K562 (cell line): Measurements from ENCODE around the gene UTS2R.

Source experiments
- MAFK ChIP-seq: IDR thresholded peaks from 2 replicates; pipeline ENCODE4 v1.6.1; 2011; ENCODE audit warnings: low read length, improper control_type of control experiment
- POLR2A ChIP-seq: fragments of 450-650 bp; conservative IDR thresholded peaks from 2 replicates; pipeline ENCODE4 v1.6.1; 2016

DNA sequence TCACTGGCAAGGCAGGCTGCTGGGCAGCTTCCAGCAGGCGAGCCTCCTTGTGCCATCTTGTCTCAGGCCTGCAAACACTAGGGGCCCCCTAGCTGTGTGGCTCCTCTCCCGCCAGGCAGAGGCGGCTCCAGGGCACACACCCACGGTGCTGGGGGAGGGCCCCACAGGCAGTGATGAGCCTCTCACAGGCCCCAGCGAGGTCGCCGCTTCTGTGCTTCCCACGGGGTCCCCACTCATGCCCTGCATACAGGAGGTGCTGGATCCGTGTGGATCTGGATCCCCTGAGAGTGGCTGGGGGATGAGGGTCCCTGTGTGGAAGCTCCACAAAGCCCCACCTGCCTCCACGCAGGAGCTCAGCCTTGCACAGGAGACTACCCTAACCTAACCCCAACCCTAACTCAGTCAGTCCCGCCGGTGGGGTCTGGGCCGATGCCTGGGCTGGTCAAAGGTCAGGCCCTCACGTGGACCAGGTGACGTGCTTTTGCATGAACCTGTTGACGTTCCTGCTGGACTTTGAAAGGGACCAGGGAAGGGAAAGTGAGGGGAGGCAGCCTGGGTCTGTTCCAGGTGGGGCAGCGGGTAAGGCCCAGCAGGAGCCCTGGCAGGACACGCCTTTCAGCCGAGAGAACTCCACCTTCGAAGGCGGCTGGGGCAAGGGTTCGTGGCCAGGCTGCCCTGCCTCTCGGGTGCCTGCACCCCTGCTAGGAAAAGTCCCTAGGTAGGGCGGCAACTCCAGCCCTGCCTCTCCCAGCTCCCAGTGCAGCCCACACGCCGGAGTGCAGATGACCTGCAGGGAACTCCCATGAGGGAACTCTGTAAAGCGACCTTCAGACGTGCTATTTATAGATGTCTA lies 43.2 kb upstream of the UTS2R start:
- TF ChIP-seq MAFK = no peak
- no peak for TF ChIP-seq POLR2A
